Measurements from ENCODE around the gene KDM6A.
A peak's percentile ranks its signal among the peaks of the same experiment; 100 is the strongest.
"Not testable (repeated sequence)": the region's sequence is repeated elsewhere in the genome, so short reads cannot be mapped to it uniquely, and the experiment has no call there.

KDM6A gene

DNA sequence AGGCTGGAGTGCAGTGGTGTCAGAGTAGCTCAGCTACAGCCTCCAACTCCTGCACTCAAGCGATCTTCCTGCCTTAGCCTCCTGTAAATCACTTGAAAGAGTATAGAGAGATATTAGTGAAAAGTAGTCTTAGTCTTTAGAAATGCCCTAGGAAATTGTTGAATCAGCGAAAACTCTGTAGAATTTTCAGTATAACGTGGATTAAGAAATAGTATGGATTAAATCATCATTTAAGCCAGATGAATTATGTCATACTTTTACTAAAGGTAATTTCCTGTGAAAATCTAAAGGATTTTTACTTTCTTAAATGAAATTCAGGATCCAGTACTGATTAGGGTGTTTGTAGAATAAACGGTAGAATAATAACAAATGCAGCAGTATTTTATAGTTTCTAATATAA lies 163.2 kb downstream of the KDM6A start:
- Mint-ChIP-seq H3K27me3 (ENCODE audit: low read depth) (no peaks in the 10 kb centered on the region), H3K36me3 (ENCODE audit: low read depth) (peaks cover 14% of the 10 kb centered on the region), H3K9me3 (no peaks in the 10 kb centered on the region), H3K4me1 (ENCODE audit: low read depth) (no peaks in the 10 kb centered on the region), H3K27ac (no peak overlapping the region), H3K4me3 (no peak overlapping the region)
- DNase-seq (ENCODE audit: low spot score), result no peak

- H3K27me3 Mint-ChIP-seq (ENCODE audit: low read depth); DNase-seq (ENCODE audit: low spot score): not testable (repeated sequence)
These were observed 167.1 kb downstream of the KDM6A start for GRCh38 chrX:45040137-45040536.

DNA sequence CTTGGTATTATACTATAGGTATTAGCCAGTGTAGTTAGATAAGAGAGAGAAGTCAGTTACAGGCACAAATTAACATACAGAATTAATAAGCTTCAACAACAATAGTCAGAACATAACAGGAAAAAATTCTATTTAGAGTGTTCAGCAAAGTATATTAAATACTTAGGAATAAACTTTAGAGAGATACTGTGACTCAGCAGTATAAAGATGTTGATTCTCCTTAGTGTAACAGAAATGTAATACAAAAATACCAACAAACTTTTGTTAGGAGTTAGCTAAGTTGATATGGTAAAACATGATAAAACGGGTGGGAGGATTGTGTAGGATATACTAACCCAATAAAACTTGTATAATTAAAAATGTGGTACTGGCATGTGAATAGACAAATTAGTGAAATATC lies 173.4 kb downstream of the KDM6A start:
- Mint-ChIP-seq H3K4me3 (no peak overlapping the region), H3K27ac (no peak overlapping the region), H3K27me3 (ENCODE audit: low read depth) (no peaks in the 10 kb centered on the region), H3K36me3 (ENCODE audit: low read depth) (peaks cover 11% of the 10 kb centered on the region), H3K9me3 (no peaks in the 10 kb centered on the region), H3K4me1 (ENCODE audit: low read depth) (peaks cover 3% of the 10 kb centered on the region)
- DNase-seq (ENCODE audit: low spot score), result no peak

More at GRCh38 chrX:45040137-45040536, 167.1 kb downstream of the KDM6A start:
- peaks cover 18% of the 10 kb centered on the region for H3K36me3 Mint-ChIP-seq (ENCODE audit: low read depth)
- H3K9me3 Mint-ChIP-seq; H3K4me1 Mint-ChIP-seq (ENCODE audit: low read depth); H3K4me3 Mint-ChIP-seq; H3K27ac Mint-ChIP-seq: not testable (repeated sequence)

- H3K36me3 Mint-ChIP-seq (ENCODE audit: low read depth), result peaks cover 7% of the 10 kb centered on the region
- no peak overlapping the region for H3K4me3 Mint-ChIP-seq
- H3K27me3 Mint-ChIP-seq (ENCODE audit: low read depth), result no peaks in the 10 kb centered on the region
- DNase-seq (ENCODE audit: low spot score), result no peak
- H3K9me3 Mint-ChIP-seq, result no peaks in the 10 kb centered on the region
- no peak overlapping the region for H3K27ac Mint-ChIP-seq
- peaks cover 3% of the 10 kb centered on the region for H3K4me1 Mint-ChIP-seq (ENCODE audit: low read depth)
These were observed 177.6 kb downstream of the KDM6A start for GRCh38 chrX:45050558-45050957.

- no peak for DNase-seq (ENCODE audit: low spot score)
- Mint-ChIP-seq H3K36me3 (ENCODE audit: low read depth) (peaks cover 6% of the 10 kb centered on the region), H3K27me3 (ENCODE audit: low read depth) (no peaks in the 10 kb centered on the region)
These were observed 183.6 kb downstream of the KDM6A start for GRCh38 chrX:45056428-45057145.

DNA sequence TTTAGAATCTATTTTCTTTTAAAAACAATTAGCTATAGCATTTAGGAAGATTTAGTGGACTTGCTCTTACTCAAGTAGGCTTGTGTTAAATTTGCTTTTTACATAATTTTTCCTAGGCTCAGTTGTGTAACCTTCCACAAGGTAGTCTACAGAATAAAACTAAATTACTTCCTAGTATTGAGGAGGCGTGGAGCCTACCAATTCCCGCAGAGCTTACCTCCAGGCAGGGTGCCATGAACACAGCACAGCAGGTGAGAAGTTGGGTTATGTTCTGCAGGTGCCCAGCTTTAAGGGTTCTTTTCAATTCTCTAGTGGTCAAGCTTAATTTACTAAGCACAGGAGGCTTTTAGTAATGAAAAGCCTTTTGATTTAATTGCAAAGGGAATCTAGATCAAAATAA lies 186.9 kb downstream of the KDM6A start:
- H3K4me3 Mint-ChIP-seq; H3K9me3 Mint-ChIP-seq; DNase-seq (ENCODE audit: low spot score); H3K4me1 Mint-ChIP-seq (ENCODE audit: low read depth); H3K27ac Mint-ChIP-seq; H3K27me3 Mint-ChIP-seq (ENCODE audit: low read depth): not testable (repeated sequence)
- H3K36me3 Mint-ChIP-seq (ENCODE audit: low read depth), result peaks cover 26% of the 10 kb centered on the region

More at GRCh38 chrX:45056428-45057145, 183.6 kb downstream of the KDM6A start:
- H3K27ac Mint-ChIP-seq, result no peak overlapping the region
- H3K4me1 Mint-ChIP-seq (ENCODE audit: low read depth), result peaks cover 4% of the 10 kb centered on the region
- H3K9me3 Mint-ChIP-seq, result no peaks in the 10 kb centered on the region
- no peak overlapping the region for H3K4me3 Mint-ChIP-seq

DNA sequence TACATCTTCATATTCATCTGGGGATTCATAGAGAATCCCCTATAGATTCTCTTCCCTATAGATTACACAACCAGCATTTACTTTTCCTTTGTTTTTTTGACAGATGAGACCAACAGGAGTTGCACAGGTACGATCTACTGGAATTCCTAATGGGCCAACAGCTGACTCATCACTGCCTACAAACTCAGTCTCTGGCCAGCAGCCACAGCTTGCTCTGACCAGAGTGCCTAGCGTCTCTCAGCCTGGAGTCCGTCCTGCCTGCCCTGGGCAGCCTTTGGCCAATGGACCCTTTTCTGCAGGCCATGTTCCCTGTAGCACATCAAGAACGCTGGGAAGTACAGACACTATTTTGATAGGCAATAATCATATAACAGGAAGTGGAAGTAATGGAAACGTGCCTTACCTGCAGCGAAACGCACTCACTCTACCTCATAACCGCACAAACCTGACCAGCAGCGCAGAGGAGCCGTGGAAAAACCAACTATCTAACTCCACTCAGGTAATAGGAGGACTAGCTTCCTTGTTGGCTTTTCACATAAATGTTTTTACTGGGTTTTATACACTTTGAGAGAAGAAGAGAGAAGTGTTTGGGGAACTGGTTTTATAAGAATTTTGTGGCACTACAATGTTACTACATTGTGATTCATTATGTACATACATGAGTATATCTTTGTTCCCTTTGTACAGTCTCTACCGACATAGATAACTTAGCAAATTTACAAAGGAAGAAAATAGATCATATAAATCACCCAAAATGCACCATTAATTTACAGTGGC lies 190.5 kb downstream of the KDM6A start:
- Mint-ChIP-seq H3K9me3 (no peaks in the 10 kb centered on the region), H3K27ac (no peak overlapping the region), H3K4me3 (no peak overlapping the region), H3K36me3 (ENCODE audit: low read depth) (peaks cover 37% of the 10 kb centered on the region), H3K4me1 (ENCODE audit: low read depth) (peaks cover 3% of the 10 kb centered on the region), H3K27me3 (ENCODE audit: low read depth) (no peaks in the 10 kb centered on the region)
- no peak for DNase-seq (ENCODE audit: low spot score)

DNA sequence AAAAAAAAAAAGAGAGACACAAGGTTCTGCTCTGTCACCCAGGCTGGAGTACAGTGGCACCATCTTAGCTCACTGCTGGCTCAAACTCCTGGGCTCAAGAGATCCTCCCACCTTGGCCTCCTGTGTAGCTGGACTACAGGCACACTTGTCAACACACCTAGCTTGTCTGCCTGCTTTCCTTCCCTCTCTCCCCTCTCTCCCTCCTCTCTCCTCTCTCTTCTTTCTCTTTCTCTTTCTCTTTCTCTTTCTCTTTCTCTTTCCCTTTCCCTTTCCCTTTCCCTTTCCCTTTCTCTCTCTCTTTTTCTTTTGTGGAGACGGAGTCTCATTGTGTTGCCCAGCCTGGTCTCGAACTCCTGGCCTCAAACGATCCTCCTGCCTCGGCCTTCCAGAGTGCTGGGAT lies 195.6 kb downstream of the KDM6A start:
- Mint-ChIP-seq H3K4me3 (peak overlapping the region; percentile 63), H3K27ac (peak overlapping the region; percentile 89), H3K9me3 (peaks cover 3% of the 10 kb centered on the region), H3K4me1 (ENCODE audit: low read depth) (peaks cover 27% of the 10 kb centered on the region), H3K27me3 (ENCODE audit: low read depth) (no peaks in the 10 kb centered on the region), H3K36me3 (ENCODE audit: low read depth) (peaks cover 48% of the 10 kb centered on the region)
- DNase-seq (ENCODE audit: low spot score), result no peak

DNA sequence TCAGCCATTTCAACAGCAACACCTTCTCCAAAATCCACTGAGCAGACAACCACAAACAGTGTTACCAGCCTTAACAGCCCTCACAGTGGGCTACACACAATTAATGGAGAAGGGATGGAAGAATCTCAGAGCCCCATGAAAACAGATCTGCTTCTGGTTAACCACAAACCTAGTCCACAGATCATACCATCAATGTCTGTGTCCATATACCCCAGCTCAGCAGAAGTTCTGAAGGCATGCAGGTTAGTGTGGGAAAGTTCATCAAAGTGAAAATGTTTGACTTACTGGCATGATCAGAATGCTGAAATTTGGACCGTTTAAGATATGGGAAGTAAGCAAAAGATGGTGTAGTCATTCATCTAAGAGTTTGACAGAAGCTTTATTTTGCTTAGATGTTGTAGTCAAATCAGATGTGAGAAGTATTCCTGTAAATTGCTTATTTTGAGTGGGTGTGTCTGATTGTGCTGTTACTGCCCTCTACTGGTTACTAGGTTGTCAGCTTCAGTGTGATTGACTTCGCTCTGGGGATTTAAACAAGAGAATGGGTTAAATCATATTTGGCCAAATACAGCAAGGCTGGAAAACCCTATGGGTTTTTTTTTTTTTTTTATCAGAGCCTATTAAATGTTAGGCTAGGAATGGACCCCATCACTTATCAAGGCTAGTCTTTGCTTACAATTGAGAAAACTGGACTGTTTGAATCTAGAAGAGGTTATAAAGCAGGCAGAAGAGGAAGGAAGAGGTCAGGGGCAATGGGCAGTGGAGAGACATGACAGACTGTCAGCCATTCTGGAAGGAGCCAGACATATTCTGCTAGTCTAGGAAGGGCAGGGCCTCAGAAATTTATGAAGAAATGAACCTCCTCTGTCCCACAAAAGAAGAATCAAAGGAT lies 197.4 kb downstream of the KDM6A start:
- H3K27me3 Mint-ChIP-seq (ENCODE audit: low read depth), result no peaks in the 10 kb centered on the region
- H3K36me3 Mint-ChIP-seq (ENCODE audit: low read depth), result peaks cover 36% of the 10 kb centered on the region
- H3K4me3 Mint-ChIP-seq, result no peak overlapping the region
- DNase-seq (ENCODE audit: low spot score), result no peak
- H3K9me3 Mint-ChIP-seq, result peaks cover 3% of the 10 kb centered on the region
- peaks cover 35% of the 10 kb centered on the region for H3K4me1 Mint-ChIP-seq (ENCODE audit: low read depth)
- H3K27ac Mint-ChIP-seq, result peak overlapping the region; percentile 45

- H3K4me1 Mint-ChIP-seq (ENCODE audit: low read depth), result peaks cover 43% of the 10 kb centered on the region
- peaks cover 30% of the 10 kb centered on the region for H3K36me3 Mint-ChIP-seq (ENCODE audit: low read depth)
- H3K27me3 Mint-ChIP-seq (ENCODE audit: low read depth); H3K27ac Mint-ChIP-seq; DNase-seq (ENCODE audit: low spot score); H3K9me3 Mint-ChIP-seq; H3K4me3 Mint-ChIP-seq: not testable (repeated sequence)
These were observed 200.0 kb downstream of the KDM6A start for GRCh38 chrX:45073011-45073410.

DNA sequence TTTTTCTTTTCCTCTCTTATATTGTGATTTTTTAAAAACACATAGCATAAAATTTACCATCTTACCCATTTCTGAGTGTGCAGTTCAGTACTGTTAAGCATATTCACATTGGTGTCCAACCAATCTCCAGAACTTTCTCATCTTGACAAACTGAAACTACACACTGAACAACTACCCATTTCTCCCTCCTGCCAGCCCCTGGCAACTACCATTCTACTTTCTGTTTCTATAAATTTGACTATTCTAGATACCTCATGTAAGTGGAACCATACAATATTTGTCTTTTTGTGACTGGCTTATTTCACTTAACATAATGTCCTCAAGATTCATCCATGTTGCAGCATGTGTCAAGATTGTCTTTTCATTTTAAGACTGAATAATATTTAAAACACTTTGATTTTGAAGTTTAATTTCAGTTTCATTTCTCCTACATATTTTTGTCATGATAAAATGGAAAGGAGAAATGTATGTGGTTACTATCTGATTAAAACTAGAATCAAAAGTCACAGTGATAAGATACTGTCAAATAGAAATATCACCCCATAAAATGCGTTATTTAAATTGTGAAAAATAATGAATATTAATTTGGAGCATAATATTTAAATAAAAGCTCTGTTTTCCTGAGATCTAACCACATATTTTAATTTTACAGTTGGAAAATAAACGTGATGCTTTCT lies 204.9 kb downstream of the KDM6A start:
- H3K36me3 Mint-ChIP-seq (ENCODE audit: low read depth), result peaks cover 21% of the 10 kb centered on the region
- H3K4me1 Mint-ChIP-seq (ENCODE audit: low read depth), result peaks cover 23% of the 10 kb centered on the region
- no peaks in the 10 kb centered on the region for H3K27me3 Mint-ChIP-seq (ENCODE audit: low read depth)
- peak overlapping the region; percentile 74 for H3K4me3 Mint-ChIP-seq
- H3K9me3 Mint-ChIP-seq, result peaks cover 3% of the 10 kb centered on the region
- DNase-seq (ENCODE audit: low spot score), result no peak
- H3K27ac Mint-ChIP-seq, result peak overlapping the region; percentile 82

DNA sequence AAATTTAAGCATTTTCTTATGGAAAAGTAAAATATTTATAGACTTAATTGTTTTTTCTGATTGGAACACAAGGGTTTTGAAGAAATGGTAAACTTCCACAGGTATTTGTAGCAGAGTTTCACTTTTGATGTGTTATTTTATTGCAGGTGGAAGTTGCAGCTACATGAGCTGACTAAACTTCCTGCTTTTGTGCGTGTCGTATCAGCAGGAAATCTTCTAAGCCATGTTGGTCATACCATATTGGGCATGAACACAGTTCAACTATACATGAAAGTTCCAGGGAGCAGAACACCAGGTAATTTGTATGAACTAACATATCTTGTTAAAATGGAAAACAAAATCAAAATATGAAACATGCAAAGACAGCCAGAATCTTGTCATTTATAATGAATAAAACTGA lies 210.3 kb downstream of the KDM6A start:
- Mint-ChIP-seq H3K4me3 (no peak overlapping the region), H3K9me3 (no peaks in the 10 kb centered on the region), H3K27ac (peak overlapping the region; percentile 57), H3K27me3 (ENCODE audit: low read depth) (no peaks in the 10 kb centered on the region), H3K36me3 (ENCODE audit: low read depth) (peaks cover 36% of the 10 kb centered on the region), H3K4me1 (ENCODE audit: low read depth) (peaks cover 8% of the 10 kb centered on the region)
- DNase-seq (ENCODE audit: low spot score), result no peak

GRCh38 chrX:45110494-45110893 lies 237.5 kb downstream of the KDM6A start:
- no peaks in the 10 kb centered on the region for H3K4me1 Mint-ChIP-seq (ENCODE audit: low read depth)
- no peak overlapping the region for H3K27ac Mint-ChIP-seq
- no peak for DNase-seq (ENCODE audit: low spot score)
- H3K27me3 Mint-ChIP-seq (ENCODE audit: low read depth), result no peaks in the 10 kb centered on the region
- H3K4me3 Mint-ChIP-seq, result no peak overlapping the region
- H3K9me3 Mint-ChIP-seq, result peaks cover 5% of the 10 kb centered on the region
- H3K36me3 Mint-ChIP-seq (ENCODE audit: low read depth), result peaks cover 24% of the 10 kb centered on the region

Data from T-helper 2 cell treated with Interferon-gamma antibody and Interleukin-4, amounts not matched to agents 5 μg/mL and 100 μg/mL, for 36 hours (primary cell).